Stomach smooth muscle (tissue), 2 donors: Measurements from ENCODE around the gene LMO1.

Source experiments
- H3K27ac ChIP-seq: one replicate; pipeline ENCODE4 v1.7.0; 2013; ENCODE audit warnings: mild to moderate bottlenecking, low read length, inconsistent platforms
- H3K27me3 ChIP-seq, 2 donors: one replicate each; pipeline ENCODE4 v1.7.0; 2013; ENCODE audit warnings: low read length in 2 of 2; ENCODE audit not compliant: insufficient read depth in 2 of 2, control insufficient read depth in 1 of 2
- H3K36me3 ChIP-seq, 2 donors: one replicate each; pipeline ENCODE4 v1.7.0; 2013; ENCODE audit warnings: low read length in 2 of 2; ENCODE audit not compliant: control insufficient read depth in 2 of 2, insufficient read depth in 2 of 2
- H3K4me1 ChIP-seq: one replicate; pipeline ENCODE4 v1.7.0; 2013; ENCODE audit warnings: low read length; ENCODE audit not compliant: control insufficient read depth, insufficient read depth
- H3K4me3 ChIP-seq, 2 donors: one replicate each; pipeline ENCODE4 v1.7.0; 2013; ENCODE audit warnings: low read length in 2 of 2
- H3K9ac ChIP-seq, 2 donors: one replicate each; pipeline ENCODE4 v1.7.0; 2013; ENCODE audit warnings: low read length in 2 of 2, mild to moderate bottlenecking in 1 of 2
- H3K9me3 ChIP-seq, 2 donors: one replicate each; pipeline ENCODE4 v1.7.0; 2013; ENCODE audit warnings: low read length in 2 of 2; ENCODE audit not compliant: control insufficient read depth in 2 of 2
- donor health status: healthy.
- donor health status: Pancreatic carcinoma.

Gene LMO1

GRCh38 chr11:8263769-8264410 lies at the start of gene LMO1:
Gene LMO1, minus strand, starts transcription at chr11:8263878. Its CDS starts 516 bp downstream, at chr11:8263362.
- H3K9ac ChIP-seq, result peak within 1 kb of the TSS; percentile 55 to 81
- peak within 1 kb of the TSS; percentile 76 for H3K27ac ChIP-seq
- peaks cover 0 to 8% of the 10 kb centered on the region in 2 donors for H3K27me3 ChIP-seq
- peaks cover 0 to 2% of the 10 kb centered on the region in 2 donors for H3K36me3 ChIP-seq
- peaks cover 45% of the 10 kb centered on the region for H3K4me1 ChIP-seq
- peak within 1 kb of the TSS; percentile 73 to 78 for H3K4me3 ChIP-seq
- H3K9me3 ChIP-seq, result no peaks in the 10 kb centered on the region

- H3K4me3 ChIP-seq, result no peak overlapping the region
- no peaks in the 10 kb centered on the region for H3K36me3 ChIP-seq
- H3K4me1 ChIP-seq, result peaks cover 29% of the 10 kb centered on the region
- H3K9me3 ChIP-seq, result no peaks in the 10 kb centered on the region
- no peak overlapping the region for H3K9ac ChIP-seq
- H3K27ac ChIP-seq, result no peak overlapping the region
- peaks cover 0 to 2% of the 10 kb centered on the region in 2 donors for H3K27me3 ChIP-seq
Observed at GRCh38 chr11:8312986-8313385, 49.3 kb upstream of the LMO1 start.

GRCh38 chr11:8311366-8311765 lies 47.7 kb upstream of the LMO1 start:
- no peak overlapping the region for H3K4me3 ChIP-seq
- H3K27ac ChIP-seq, result no peak overlapping the region
- H3K27me3 ChIP-seq, result peaks cover 0 to 2% of the 10 kb centered on the region in 2 donors
- H3K9me3 ChIP-seq, result no peaks in the 10 kb centered on the region
- peaks cover 18% of the 10 kb centered on the region for H3K4me1 ChIP-seq
- H3K9ac ChIP-seq, result no peak overlapping the region
- H3K36me3 ChIP-seq, result no peaks in the 10 kb centered on the region

- Histone ChIP-seq H3K27ac (no peak overlapping the region), H3K36me3 (no peaks in the 10 kb centered on the region), H3K27me3 (peaks cover 0 to 2% of the 10 kb centered on the region in 2 donors), H3K9ac (no peak overlapping the region), H3K4me1 (peaks cover 13% of the 10 kb centered on the region), H3K4me3 (no peak overlapping the region), H3K9me3 (no peaks in the 10 kb centered on the region)
Observed at GRCh38 chr11:8310743-8311298, 47.1 kb upstream of the LMO1 start.

- Histone ChIP-seq H3K4me1 (peaks cover 5% of the 10 kb centered on the region), H3K27me3 (peaks cover 0 to 2% of the 10 kb centered on the region in 2 donors), H3K9ac (no peak overlapping the region), H3K36me3 (no peaks in the 10 kb centered on the region), H3K4me3 (no peak overlapping the region), H3K9me3 (no peaks in the 10 kb centered on the region), H3K27ac (no peak overlapping the region)
Observed at GRCh38 chr11:8309862-8310261, 46.2 kb upstream of the LMO1 start.

- H3K9me3 ChIP-seq, result no peaks in the 10 kb centered on the region
- H3K4me1 ChIP-seq, result no peaks in the 10 kb centered on the region
- no peak overlapping the region for H3K4me3 ChIP-seq
- no peak overlapping the region for H3K9ac ChIP-seq
- peaks cover 0 to 2% of the 10 kb centered on the region in 2 donors for H3K27me3 ChIP-seq
- no peaks in the 10 kb centered on the region for H3K36me3 ChIP-seq
- no peak overlapping the region for H3K27ac ChIP-seq
Observed at GRCh38 chr11:8309311-8309710, 45.6 kb upstream of the LMO1 start.

- H3K9me3 ChIP-seq, result peaks cover 0 to 3% of the 10 kb centered on the region in 2 donors
- no peaks in the 10 kb centered on the region for H3K27me3 ChIP-seq
- no peak overlapping the region for H3K4me3 ChIP-seq
- H3K27ac ChIP-seq, result no peak overlapping the region
- H3K4me1 ChIP-seq, result no peaks in the 10 kb centered on the region
- H3K36me3 ChIP-seq, result no peaks in the 10 kb centered on the region
- H3K9ac ChIP-seq, result no peak overlapping the region
Observed at GRCh38 chr11:8307601-8308000, 43.9 kb upstream of the LMO1 start.

- H3K36me3 ChIP-seq, result no peaks in the 10 kb centered on the region
- no peak overlapping the region for H3K27ac ChIP-seq
- no peaks in the 10 kb centered on the region for H3K4me1 ChIP-seq
- H3K27me3 ChIP-seq, result peaks cover 0 to 2% of the 10 kb centered on the region in 2 donors
- H3K9me3 ChIP-seq, result peaks cover 0 to 4% of the 10 kb centered on the region in 2 donors
- H3K4me3 ChIP-seq, result no peak overlapping the region
- H3K9ac ChIP-seq, result no peak overlapping the region
Observed at GRCh38 chr11:8301622-8302021, 37.9 kb upstream of the LMO1 start.

- Histone ChIP-seq H3K27me3 (peaks cover 0 to 2% of the 10 kb centered on the region in 2 donors), H3K27ac (no peak overlapping the region), H3K9me3 (peaks cover 0 to 4% of the 10 kb centered on the region in 2 donors), H3K36me3 (no peaks in the 10 kb centered on the region), H3K9ac (no peak overlapping the region), H3K4me3 (no peak overlapping the region), H3K4me1 (no peaks in the 10 kb centered on the region)
Observed at GRCh38 chr11:8298801-8299786, 35.4 kb upstream of the LMO1 start.

- no peaks in the 10 kb centered on the region for H3K36me3 ChIP-seq
- H3K4me3 ChIP-seq, result no peak overlapping the region
- no peaks in the 10 kb centered on the region for H3K4me1 ChIP-seq
- no peak overlapping the region for H3K27ac ChIP-seq
- no peak overlapping the region for H3K9ac ChIP-seq
- H3K9me3 ChIP-seq, result peaks cover 0 to 4% of the 10 kb centered on the region in 2 donors
- peaks cover 0 to 2% of the 10 kb centered on the region in 2 donors for H3K27me3 ChIP-seq
Observed at GRCh38 chr11:8297781-8298440, 34.2 kb upstream of the LMO1 start.
